T follicular helper cell (primary cell): Measurements from ENCODE around the gene SND1.

ENCODE experiments used
- DNase-seq: peaks from one replicate; pipeline ENCODE4 v3.0.0-alpha.2; 2020; ENCODE audit warnings: low read depth

Gene SND1

GRCh38 chr7:127933146-127933545, 281.2 kb downstream of the SND1 start:
- no peak for DNase-seq

- no peak for DNase-seq
Measured at GRCh38 chr7:127934711-127935110, 282.7 kb downstream of the SND1 start.

- DNase-seq: no peak
Measured at GRCh38 chr7:127935847-127936376, 283.9 kb downstream of the SND1 start.

GRCh38 chr7:127937066-127937680, 285.2 kb downstream of the SND1 start:
- DNase-seq: no peak

GRCh38 chr7:127938588-127938987, 286.6 kb downstream of the SND1 start:
- no peak for DNase-seq

- no peak for DNase-seq
Measured at GRCh38 chr7:127940381-127941160, 288.6 kb downstream of the SND1 start.

GRCh38 chr7:127941476-127942210, 289.6 kb downstream of the SND1 start:
- no peak for DNase-seq

- no peak for DNase-seq
Measured at GRCh38 chr7:127943541-127944521, 291.8 kb downstream of the SND1 start.

GRCh38 chr7:127946111-127946510, 294.1 kb downstream of the SND1 start:
- DNase-seq: no peak

GRCh38 chr7:127946847-127947246, 294.9 kb downstream of the SND1 start:
- DNase-seq: no peak

- no peak for DNase-seq
Measured at GRCh38 chr7:127948312-127948711, 296.3 kb downstream of the SND1 start.

- no peak for DNase-seq
Measured at GRCh38 chr7:127948930-127949329, 296.9 kb downstream of the SND1 start.

- no peak for DNase-seq
Measured at GRCh38 chr7:127949769-127950222, 297.8 kb downstream of the SND1 start.

GRCh38 chr7:127950233-127950935, 298.4 kb downstream of the SND1 start:
- DNase-seq: no peak

GRCh38 chr7:127953423-127954356, 301.7 kb downstream of the SND1 start:
- DNase-seq: no peak

- no peak for DNase-seq
Measured at GRCh38 chr7:127954357-127954748, 302.4 kb downstream of the SND1 start.

- no peak for DNase-seq
Measured at GRCh38 chr7:127955051-127955531, 303.1 kb downstream of the SND1 start.

- no peak for DNase-seq
Measured at GRCh38 chr7:127957886-127958285, 305.9 kb downstream of the SND1 start.

GRCh38 chr7:127959770-127960169, 307.8 kb downstream of the SND1 start:
- no peak for DNase-seq
